GM12878 (cell line): ENCODE results near the gene C2CD5. TPM values are rescaled to one million over a fixed set of nuclear protein-coding genes. Genes with fewer than 3 reads are reported as not detected.

Experiments used
- ATAC-seq: fragments of 200-7000 bp; cut with Tn5 transposase; 3 replicates; pipeline ENCODE4 v1.9.1; 2020; ENCODE audit warnings: mild to moderate bottlenecking, moderate library complexity
- BruUV-seq: library from RNA; stranded (reverse); fragments of 400-500 nt; replicated peaks from 2 replicates; lab custom pipeline; 2021; lab: Mats Ljungman, UMichigan
- CTCF ChIA-PET: fragments of 300-600 bp; sonication (Branson Sonifier 250); formaldehyde crosslinking; extraction: SDS; loops from one replicate; lab custom pipeline; 2021; ENCODE audit warnings: inconsistent platforms; lab: Yijun Ruan, JAX
- POLR2A ChIA-PET: fragments of 350-600 bp; formaldehyde crosslinking; extraction: SDS; loops from one replicate; lab custom pipeline; 2021; ENCODE audit warnings: inconsistent platforms; lab: Charles Lee
- RAD21 ChIA-PET: fragments of 300-600 bp; sonication (Branson Sonifier 250); formaldehyde crosslinking; loops from one replicate; lab custom pipeline; 2023; ENCODE audit warnings: antibody characterized with exemption; ENCODE audit not compliant: unreplicated experiment; lab: Charles Lee
- SMC1A ChIA-PET: fragments of 300-600 bp; sonication (Branson Sonifier 250); formaldehyde crosslinking; loops from one replicate; lab custom pipeline; 2023; ENCODE audit not compliant: unreplicated experiment, uncharacterized antibody; lab: Charles Lee
- DNase-seq: peaks from one replicate; pipeline ENCODE4 v3.0.0-alpha.2; 2011; ENCODE audit warnings: low read depth, low spot score
- FAIRE-seq: peaks from 3 replicates; lab custom pipeline; 2011; peaks lifted over from hg19 to GRCh38; lab: Jason Lieb, UNC
- H2AFZ ChIP-seq: 2 replicates; pipeline ENCODE4 v1.6.0; 2011; ENCODE audit warnings: low read depth, low read length, control low read depth; ENCODE audit not compliant: control insufficient read depth
- H3K27ac ChIP-seq: 2 replicates; pipeline ENCODE4 v1.5.1; 2011; ENCODE audit warnings: control low read depth; ENCODE audit not compliant: control insufficient read depth, insufficient read depth
- H3K27me3 ChIP-seq, 2 experiments: replicated peaks in 1 of 2; 2 replicates each; pipeline versions ENCODE4 v1.6.0 to v1.6.1; 2011; ENCODE audit warnings: low read length in 1 of 2; ENCODE audit not compliant: control insufficient read depth in 2 of 2, insufficient read depth in 2 of 2
- H3K36me3 ChIP-seq, 2 experiments: 2 replicates each; pipeline ENCODE4 v1.5.1; 2011; ENCODE audit warnings: low read length in 1 of 2; ENCODE audit not compliant: control insufficient read depth in 2 of 2, insufficient read depth in 2 of 2
- H3K4me1 ChIP-seq: 2 replicates; pipeline ENCODE4 v1.6.1; 2011; ENCODE audit warnings: mild to moderate bottlenecking, low read length, moderate library complexity, mixed read lengths; ENCODE audit not compliant: control insufficient read depth, insufficient read depth
- H3K4me2 ChIP-seq: 2 replicates; pipeline ENCODE4 v1.6.0; 2011; ENCODE audit warnings: control low read depth; ENCODE audit not compliant: control insufficient read depth, insufficient read depth
- H3K4me3 ChIP-seq: fragments of 200-600 bp; sonication (generic); 2 replicates; pipeline ENCODE4 v1.5.1; 2016
- H3K79me2 ChIP-seq: 2 replicates; pipeline ENCODE4 v1.6.0; 2011; ENCODE audit warnings: low read length; ENCODE audit not compliant: control insufficient read depth, insufficient read depth
- H3K9ac ChIP-seq: 2 replicates; pipeline ENCODE4 v1.8.0; 2011; ENCODE audit warnings: low read length, control low read depth, mixed read lengths; ENCODE audit not compliant: control insufficient read depth, insufficient read depth
- H3K9me3 ChIP-seq: replicated peaks from 3 replicates; pipeline ENCODE4 v1.5.1; 2011; ENCODE audit warnings: mild to moderate bottlenecking, low read length; ENCODE audit not compliant: control insufficient read depth, insufficient read depth
- H4K20me1 ChIP-seq: 2 replicates; pipeline ENCODE4 v1.6.0; 2011; ENCODE audit not compliant: control insufficient read depth, insufficient read depth
- BACH1 ChIP-seq: fragments of 450-650 bp; IDR thresholded peaks from 2 replicates; pipeline ENCODE4 v1.6.1; 2017; ENCODE audit warnings: mild to moderate bottlenecking, borderline replicate concordance
- BCL11A ChIP-seq: IDR thresholded peaks from 2 replicates; pipeline ENCODE4 v1.6.1; 2011; ENCODE audit warnings: low read depth, low read length
- BHLHE40 ChIP-seq, 2 experiments: fragments of 450-650 bp in 1 of 2; IDR thresholded peaks; 2 replicates each; pipeline ENCODE4 v1.6.1; 2011 to 2017; ENCODE audit warnings: low read depth in 2 of 2, borderline replicate concordance in 1 of 2, improper control_type of control experiment in 1 of 2, low read length in 1 of 2, mild to moderate bottlenecking in 1 of 2
- CBFB ChIP-seq: IDR thresholded peaks from 2 replicates; pipeline ENCODE4 v1.6.1; 2016; ENCODE audit warnings: antibody characterized with exemption, low read depth
- FOS ChIP-seq: IDR thresholded peaks from 3 replicates; pipeline ENCODE4 v1.6.1; 2011; ENCODE audit warnings: borderline replicate concordance; ENCODE audit not compliant: insufficient read length; ENCODE audit errors: extremely low read depth
- GABPA ChIP-seq: IDR thresholded peaks from 2 replicates; pipeline ENCODE4 v1.6.1; 2014; ENCODE audit warnings: antibody characterized with exemption, low read depth, mild to moderate bottlenecking, inconsistent platforms
- IRF3 ChIP-seq: fragments of 450-650 bp; IDR thresholded peaks from 2 replicates; pipeline ENCODE4 v1.6.1; 2014; ENCODE audit warnings: mild to moderate bottlenecking
- IRF5 ChIP-seq: fragments of 450-650 bp; IDR thresholded peaks from 2 replicates; pipeline ENCODE4 v1.6.1; 2017; ENCODE audit warnings: borderline replicate concordance
- JUNB ChIP-seq: IDR thresholded peaks from 2 replicates; pipeline ENCODE4 v1.6.1; 2016; ENCODE audit warnings: antibody characterized with exemption, mild to moderate bottlenecking
- MEF2B ChIP-seq: fragments of 450-650 bp; IDR thresholded peaks from 2 replicates; pipeline ENCODE4 v1.6.1; 2018; ENCODE audit warnings: mild to moderate bottlenecking, moderate library complexity; ENCODE audit not compliant: partially characterized antibody, poor library complexity, severe bottlenecking
- MTA2 ChIP-seq: fragments of 450-650 bp; IDR thresholded peaks from 2 replicates; pipeline ENCODE4 v1.6.1; 2016; ENCODE audit warnings: low read depth, mild to moderate bottlenecking, moderate library complexity
- NR2F1 ChIP-seq: fragments of 450-650 bp; conservative IDR thresholded peaks from 2 replicates; pipeline ENCODE4 v1.6.1; 2017; ENCODE audit warnings: mild to moderate bottlenecking
- POU2F2 ChIP-seq: IDR thresholded peaks from 3 replicates; pipeline ENCODE4 v1.6.1; 2011; ENCODE audit warnings: low read depth, mild to moderate bottlenecking, low read length, borderline replicate concordance
- RUNX3 ChIP-seq: IDR thresholded peaks from 2 replicates; pipeline ENCODE4 v1.6.1; 2012; ENCODE audit warnings: low read length, inconsistent platforms
- STAT3 ChIP-seq: IDR thresholded peaks from 2 replicates; pipeline ENCODE4 v1.6.1; 2011; ENCODE audit warnings: low read depth, low read length, improper control_type of control experiment
- YBX1 ChIP-seq: fragments of 450-650 bp; IDR thresholded peaks from 2 replicates; pipeline ENCODE4 v1.6.1; 2016; ENCODE audit warnings: antibody characterized with exemption
- ZNF622 ChIP-seq: fragments of 450-650 bp; IDR thresholded peaks from 2 replicates; pipeline ENCODE4 v1.6.1; 2017; ENCODE audit warnings: mild to moderate bottlenecking, inconsistent platforms
- ZZZ3 ChIP-seq: IDR thresholded peaks from 2 replicates; pipeline ENCODE4 v1.6.1; 2011; ENCODE audit warnings: low read depth; ENCODE audit not compliant: control insufficient read depth, insufficient read length
- WGBS: methylation state at CpG from one replicate; pipeline ENCODE4 v1.1.6; 2016; ENCODE audit warnings: low lambda C conversion rate; ENCODE audit not compliant: insufficient replicate concordance, insufficient coverage; ENCODE audit errors: missing lambda C conversion rate; 5-methylcytosine and 5-hydroxymethylcytosine counted together
- in situ Hi-C: fragments of 300-500 bp; cut with MboI; formaldehyde crosslinking; loops from 9 replicates; pipeline ENCODE4 v1.14.3; 2018; ENCODE audit warnings: mixed read lengths
- intact Hi-C: fragments of 100-400 bp; cut with micrococcal nuclease; formaldehyde crosslinking; loops from one replicate; pipeline ENCODE4 v1.14.2; 2022; ENCODE audit not compliant: unreplicated experiment
- polyA plus RNA-seq, 11 experiments: library from polyadenylated mRNA; depleted of rRNA in 4 of 11; unstranded in 6 of 11; stranded (reverse) in 5 of 11; fragments of >200 nt; fragmentation: Nextera tagmentation in 4 of 11; fragmentation: Illumina TruSeq in 1 of 11; extraction: Ambion mirVana in 4 of 11; extraction: Trizol in 1 of 11; gene quantifications; 1 replicate in 1 of 11; 2 replicates in 10 of 11; pipeline versions ENCODE4 v1.2.1 to v1.2.3, GENCODE V29; 2011 to 2016; ENCODE audit warnings: inconsistent platforms in 2 of 11, missing spikeins in 2 of 11, low read depth in 1 of 11
- total RNA-seq, 4 experiments: library from RNA; depleted of rRNA in 3 of 4; stranded (reverse); fragments of >200 nt in 3 of 4; fragmentation: Illumina TruSeq in 1 of 4; extraction: Trizol in 1 of 4; gene quantifications; 2 replicates each; pipeline versions ENCODE4 v1.2.1 to v1.2.3, GENCODE V29; 2013 to 2021
- TF ChIP-seq, protein P1 (sequence below): IDR thresholded peaks from 2 replicates; pipeline ENCODE4 v1.6.1; 2012; ENCODE audit warnings: mild to moderate bottlenecking, low read depth, low read length

The C2CD5 gene
- total and polyA plus RNA-seq, 10 of the 15 experiments (the other 5 are each of a cell fraction or from before 2014, with no cell fraction given): 7.7 to 55.0 (median 27.0) TPM

DNA sequence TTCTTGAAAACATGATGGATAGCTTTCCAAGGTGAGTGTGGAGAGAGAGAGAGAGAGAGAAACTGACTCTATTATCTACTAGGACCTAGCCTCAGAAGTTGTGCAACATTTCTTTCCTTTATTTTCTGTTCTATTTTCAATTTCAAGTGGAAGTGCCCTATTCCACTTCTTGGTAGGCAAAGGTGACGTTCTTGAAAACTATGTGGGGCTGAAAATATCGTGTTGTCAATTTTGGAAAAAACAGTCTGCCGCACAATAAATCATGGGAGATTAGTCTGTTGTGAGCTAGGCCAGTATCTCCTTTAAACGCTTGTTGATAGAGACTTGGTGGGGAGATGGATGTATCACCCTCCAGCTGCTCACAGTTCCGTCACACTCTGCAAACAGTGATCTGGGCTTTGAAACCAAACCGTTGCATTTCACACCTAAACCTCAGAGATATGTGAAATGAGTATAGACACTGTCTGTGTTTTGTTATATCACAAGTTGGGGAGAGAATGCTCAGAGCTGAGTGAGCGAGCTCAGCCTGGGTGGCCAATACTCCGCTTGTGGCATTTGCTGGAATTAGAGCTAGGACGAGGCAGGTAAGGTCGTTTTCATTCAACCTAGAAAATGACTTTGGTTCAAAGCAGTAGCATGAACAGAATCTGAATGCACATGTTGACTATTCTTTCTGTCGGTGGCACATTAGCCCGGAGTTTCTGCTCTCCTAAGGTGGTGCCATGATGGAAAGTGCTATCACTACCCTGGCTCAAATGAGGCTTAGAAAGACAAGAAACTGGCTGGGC lies 134.8 kb downstream of the C2CD5 start:
- 26% methylated on average over 12 of the region's 12 CpGs for WGBS
- no TSS peak for BruUV-seq
- no peak overlapping the region for H2AFZ ChIP-seq
- H3K4me2 ChIP-seq: peak overlapping the region; percentile 51
- H3K79me2 ChIP-seq: no peaks in the 10 kb centered on the region
- RAD21 ChIA-PET: interaction anchor here (0.8 to 1.2 kb wide), 3 partner anchors 10 to 34 kb away, joined by 3 read pairs; no protein-coding TSS in a partner anchor
- intact Hi-C loops: loop anchor here (10.0 kb wide), 1 partner anchor 135 kb away; the partner anchor contains the start of gene C2CD5
- H3K4me1 ChIP-seq: peaks cover 10% of the 10 kb centered on the region
- no peak for FAIRE-seq
- no peak overlapping the region for H3K27ac ChIP-seq
- in situ Hi-C loops: no loop called here
- no peaks in the 10 kb centered on the region for H4K20me1 ChIP-seq
- no peak overlapping the region for H3K4me3 ChIP-seq
- ATAC-seq: peak; percentile 97
- SMC1A ChIA-PET: interaction anchor here (0.8 to 2.5 kb wide), 5 partner anchors 10 to 46 kb away, joined by 3 to 14 read pairs (median 4); no protein-coding TSS in a partner anchor
- POLR2A ChIA-PET: no interaction called here
- peak; percentile 61 for DNase-seq
- no peaks in the 10 kb centered on the region for H3K36me3 ChIP-seq
- no peak overlapping the region for H3K9ac ChIP-seq
- CTCF ChIA-PET: interaction anchor here (0.9 kb wide), 2 partner anchors 14 to 34 kb away, joined by 3 to 4 read pairs; no protein-coding TSS in a partner anchor
- H3K27me3 ChIP-seq: no peaks in the 10 kb centered on the region
- H3K9me3 ChIP-seq: no peaks in the 10 kb centered on the region
- TF ChIP-seq, protein P1, sequence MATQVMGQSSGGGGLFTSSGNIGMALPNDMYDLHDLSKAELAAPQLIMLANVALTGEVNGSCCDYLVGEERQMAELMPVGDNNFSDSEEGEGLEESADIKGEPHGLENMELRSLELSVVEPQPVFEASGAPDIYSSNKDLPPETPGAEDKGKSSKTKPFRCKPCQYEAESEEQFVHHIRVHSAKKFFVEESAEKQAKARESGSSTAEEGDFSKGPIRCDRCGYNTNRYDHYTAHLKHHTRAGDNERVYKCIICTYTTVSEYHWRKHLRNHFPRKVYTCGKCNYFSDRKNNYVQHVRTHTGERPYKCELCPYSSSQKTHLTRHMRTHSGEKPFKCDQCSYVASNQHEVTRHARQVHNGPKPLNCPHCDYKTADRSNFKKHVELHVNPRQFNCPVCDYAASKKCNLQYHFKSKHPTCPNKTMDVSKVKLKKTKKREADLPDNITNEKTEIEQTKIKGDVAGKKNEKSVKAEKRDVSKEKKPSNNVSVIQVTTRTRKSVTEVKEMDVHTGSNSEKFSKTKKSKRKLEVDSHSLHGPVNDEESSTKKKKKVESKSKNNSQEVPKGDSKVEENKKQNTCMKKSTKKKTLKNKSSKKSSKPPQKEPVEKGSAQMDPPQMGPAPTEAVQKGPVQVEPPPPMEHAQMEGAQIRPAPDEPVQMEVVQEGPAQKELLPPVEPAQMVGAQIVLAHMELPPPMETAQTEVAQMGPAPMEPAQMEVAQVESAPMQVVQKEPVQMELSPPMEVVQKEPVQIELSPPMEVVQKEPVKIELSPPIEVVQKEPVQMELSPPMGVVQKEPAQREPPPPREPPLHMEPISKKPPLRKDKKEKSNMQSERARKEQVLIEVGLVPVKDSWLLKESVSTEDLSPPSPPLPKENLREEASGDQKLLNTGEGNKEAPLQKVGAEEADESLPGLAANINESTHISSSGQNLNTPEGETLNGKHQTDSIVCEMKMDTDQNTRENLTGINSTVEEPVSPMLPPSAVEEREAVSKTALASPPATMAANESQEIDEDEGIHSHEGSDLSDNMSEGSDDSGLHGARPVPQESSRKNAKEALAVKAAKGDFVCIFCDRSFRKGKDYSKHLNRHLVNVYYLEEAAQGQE: no peak
- TF ChIP-seq STAT3 (no peak), POU2F2 (0 out of 3 replicates have a peak, but pooled peaks have one; percentile 60), FOS (no peak), JUNB (peak; percentile 90), MEF2B (peak; percentile 64), BCL11A (peak; percentile 83), BACH1 (peak; percentile 89; the same call in 1 of the 2 replicates), IRF5 (no peak), YBX1 (no peak), MTA2 (peak; percentile 89), ZZZ3 (no peak), IRF3 (no peak), NR2F1 (no peak; the same call in 1 of the 2 replicates), BHLHE40 (IDR thresholded peaks at IDR 0.05; ENCODE audit: borderline replicate concordance in 1 of 2, low read depth in 2 of 2, low read length in 1 of 2) (peak; percentile 74 to 82; a peak in 3 of 4 replicates), CBFB (peak; percentile 83; the same call in 1 of the 2 replicates), GABPA (no peak), RUNX3 (peak; percentile 98), ZNF622 (no peak)
